ENCODE data around the gene CTNNA2. TPM values are rescaled to one million over a fixed set of nuclear protein-coding genes. Genes with fewer than 3 reads are reported as not detected.

Gene CTNNA2
- total RNA-seq, 1 experiment from 2014 or later = 0.54 TPM

- Histone ChIP-seq H3K9me3 (ENCODE audit: control insufficient read depth, insufficient read depth, low read depth, low read length) (no peaks in the 10 kb centered on the region), H3K36me3 (ENCODE audit: control insufficient read depth, insufficient read depth, low read length) (no peaks in the 10 kb centered on the region), H3K27ac (ENCODE audit: low read length) (no peak overlapping the region), H3K4me1 (ENCODE audit: control insufficient read depth, insufficient read depth, low read length) (no peaks in the 10 kb centered on the region), H3K4me3 (ENCODE audit: low read depth in 2 of 2, low read length in 2 of 2) (no peak overlapping the region), H3K27me3 (ENCODE audit: control insufficient read depth, insufficient read depth, low read length) (no peaks in the 10 kb centered on the region; the same call in 1 of the 2 replicates)
- in situ Hi-C loops (cut with HindIII; ENCODE audit: low pct_unique_long_range_greater_than_20kb, low sequenced_read_pairs) (no loop called here), intact Hi-C loops (cut with micrococcal nuclease; ENCODE audit: unreplicated experiment) (no loop called here)
- ChIA-PET CTCF (no interaction called here), POLR2A (no interaction called here)
- DNase-seq (ENCODE audit: low read depth, low spot score) (no peak), ATAC-seq (no peak)
- TF ChIP-seq, protein P1, sequence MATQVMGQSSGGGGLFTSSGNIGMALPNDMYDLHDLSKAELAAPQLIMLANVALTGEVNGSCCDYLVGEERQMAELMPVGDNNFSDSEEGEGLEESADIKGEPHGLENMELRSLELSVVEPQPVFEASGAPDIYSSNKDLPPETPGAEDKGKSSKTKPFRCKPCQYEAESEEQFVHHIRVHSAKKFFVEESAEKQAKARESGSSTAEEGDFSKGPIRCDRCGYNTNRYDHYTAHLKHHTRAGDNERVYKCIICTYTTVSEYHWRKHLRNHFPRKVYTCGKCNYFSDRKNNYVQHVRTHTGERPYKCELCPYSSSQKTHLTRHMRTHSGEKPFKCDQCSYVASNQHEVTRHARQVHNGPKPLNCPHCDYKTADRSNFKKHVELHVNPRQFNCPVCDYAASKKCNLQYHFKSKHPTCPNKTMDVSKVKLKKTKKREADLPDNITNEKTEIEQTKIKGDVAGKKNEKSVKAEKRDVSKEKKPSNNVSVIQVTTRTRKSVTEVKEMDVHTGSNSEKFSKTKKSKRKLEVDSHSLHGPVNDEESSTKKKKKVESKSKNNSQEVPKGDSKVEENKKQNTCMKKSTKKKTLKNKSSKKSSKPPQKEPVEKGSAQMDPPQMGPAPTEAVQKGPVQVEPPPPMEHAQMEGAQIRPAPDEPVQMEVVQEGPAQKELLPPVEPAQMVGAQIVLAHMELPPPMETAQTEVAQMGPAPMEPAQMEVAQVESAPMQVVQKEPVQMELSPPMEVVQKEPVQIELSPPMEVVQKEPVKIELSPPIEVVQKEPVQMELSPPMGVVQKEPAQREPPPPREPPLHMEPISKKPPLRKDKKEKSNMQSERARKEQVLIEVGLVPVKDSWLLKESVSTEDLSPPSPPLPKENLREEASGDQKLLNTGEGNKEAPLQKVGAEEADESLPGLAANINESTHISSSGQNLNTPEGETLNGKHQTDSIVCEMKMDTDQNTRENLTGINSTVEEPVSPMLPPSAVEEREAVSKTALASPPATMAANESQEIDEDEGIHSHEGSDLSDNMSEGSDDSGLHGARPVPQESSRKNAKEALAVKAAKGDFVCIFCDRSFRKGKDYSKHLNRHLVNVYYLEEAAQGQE (IDR thresholded peaks at IDR 0.05; ENCODE audit: insufficient read depth in 1 of 2, low read depth in 2 of 2, low read length in 1 of 2) = no peak
- TF ChIP-seq POLR2AphosphoS5 (IDR thresholded peaks at IDR 0.05; ENCODE audit: low read depth, low read length) (no peak), TCF7L2 (IDR thresholded peaks at IDR 0.05; ENCODE audit: low read depth, low read length) (no peak), SIN3A (IDR thresholded peaks at IDR 0.05; ENCODE audit: borderline replicate concordance, insufficient read depth, low read depth, low read length) (no peak)
- TF ChIP-seq, protein P2, sequence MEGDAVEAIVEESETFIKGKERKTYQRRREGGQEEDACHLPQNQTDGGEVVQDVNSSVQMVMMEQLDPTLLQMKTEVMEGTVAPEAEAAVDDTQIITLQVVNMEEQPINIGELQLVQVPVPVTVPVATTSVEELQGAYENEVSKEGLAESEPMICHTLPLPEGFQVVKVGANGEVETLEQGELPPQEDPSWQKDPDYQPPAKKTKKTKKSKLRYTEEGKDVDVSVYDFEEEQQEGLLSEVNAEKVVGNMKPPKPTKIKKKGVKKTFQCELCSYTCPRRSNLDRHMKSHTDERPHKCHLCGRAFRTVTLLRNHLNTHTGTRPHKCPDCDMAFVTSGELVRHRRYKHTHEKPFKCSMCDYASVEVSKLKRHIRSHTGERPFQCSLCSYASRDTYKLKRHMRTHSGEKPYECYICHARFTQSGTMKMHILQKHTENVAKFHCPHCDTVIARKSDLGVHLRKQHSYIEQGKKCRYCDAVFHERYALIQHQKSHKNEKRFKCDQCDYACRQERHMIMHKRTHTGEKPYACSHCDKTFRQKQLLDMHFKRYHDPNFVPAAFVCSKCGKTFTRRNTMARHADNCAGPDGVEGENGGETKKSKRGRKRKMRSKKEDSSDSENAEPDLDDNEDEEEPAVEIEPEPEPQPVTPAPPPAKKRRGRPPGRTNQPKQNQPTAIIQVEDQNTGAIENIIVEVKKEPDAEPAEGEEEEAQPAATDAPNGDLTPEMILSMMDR (IDR thresholded peaks at IDR 0.05) = no peak
- no TSS peak for BruUV-seq (replicated peaks)
Measured at GRCh38 chr2:79899196-79899595, 386.3 kb downstream of the CTNNA2 start.

GRCh38 chr2:79901161-79901560 is 388.3 kb downstream of the CTNNA2 start:
- H3K36me3 ChIP-seq (ENCODE audit: control insufficient read depth, insufficient read depth, low read length) = no peaks in the 10 kb centered on the region
- H3K27ac ChIP-seq (ENCODE audit: low read length) = no peak overlapping the region
- TF ChIP-seq, protein P2 (IDR thresholded peaks at IDR 0.05) = no peak
- TF ChIP-seq, protein P1 (IDR thresholded peaks at IDR 0.05; ENCODE audit: insufficient read depth in 1 of 2, low read depth in 2 of 2, low read length in 1 of 2) = no peak
- TF ChIP-seq SIN3A (IDR thresholded peaks at IDR 0.05; ENCODE audit: borderline replicate concordance, insufficient read depth, low read depth, low read length) = no peak
- no peak for TF ChIP-seq TCF7L2 (IDR thresholded peaks at IDR 0.05; ENCODE audit: low read depth, low read length)
- TF ChIP-seq POLR2AphosphoS5 (IDR thresholded peaks at IDR 0.05; ENCODE audit: low read depth, low read length) = no peak
- intact Hi-C loops (cut with micrococcal nuclease; ENCODE audit: unreplicated experiment) (no loop called here), in situ Hi-C loops (cut with HindIII; ENCODE audit: low pct_unique_long_range_greater_than_20kb, low sequenced_read_pairs) (no loop called here)
- DNase-seq (ENCODE audit: low read depth, low spot score) (no peak), ATAC-seq (no peak)
- H3K27me3 ChIP-seq (ENCODE audit: control insufficient read depth, insufficient read depth, low read length) = no peaks in the 10 kb centered on the region
- POLR2A ChIA-PET = no interaction called here
- H3K4me1 ChIP-seq (ENCODE audit: control insufficient read depth, insufficient read depth, low read length) = no peaks in the 10 kb centered on the region
- CTCF ChIA-PET = no interaction called here
- H3K4me3 ChIP-seq (ENCODE audit: low read depth in 2 of 2, low read length in 2 of 2) = no peak overlapping the region
- H3K9me3 ChIP-seq (ENCODE audit: control insufficient read depth, insufficient read depth, low read depth, low read length) = no peaks in the 10 kb centered on the region
- no TSS peak for BruUV-seq (replicated peaks)

Data from Panc1 (cell line).